NCI-H345 treated with DMSO at 0.1 percent for 48 hours (cell line): Measurements from ENCODE around the gene SLC5A1.
"Not testable (repeated sequence)": the region's sequence is repeated elsewhere in the genome, so short reads cannot be mapped to it uniquely, and the experiment has no call there.

Source experiments
- DNase-seq: peaks from one replicate; lab custom pipeline; 2025; ENCODE audit not compliant: unreplicated experiment; lab: John Stamatoyannopoulos, UW

The SLC5A1 gene

GRCh38 chr22:32083814-32084213 is 40.8 kb downstream of the SLC5A1 start:
- DNase-seq: no peak

- no peak for DNase-seq
These were observed 45.0 kb downstream of the SLC5A1 start for GRCh38 chr22:32088084-32088483.

DNA sequence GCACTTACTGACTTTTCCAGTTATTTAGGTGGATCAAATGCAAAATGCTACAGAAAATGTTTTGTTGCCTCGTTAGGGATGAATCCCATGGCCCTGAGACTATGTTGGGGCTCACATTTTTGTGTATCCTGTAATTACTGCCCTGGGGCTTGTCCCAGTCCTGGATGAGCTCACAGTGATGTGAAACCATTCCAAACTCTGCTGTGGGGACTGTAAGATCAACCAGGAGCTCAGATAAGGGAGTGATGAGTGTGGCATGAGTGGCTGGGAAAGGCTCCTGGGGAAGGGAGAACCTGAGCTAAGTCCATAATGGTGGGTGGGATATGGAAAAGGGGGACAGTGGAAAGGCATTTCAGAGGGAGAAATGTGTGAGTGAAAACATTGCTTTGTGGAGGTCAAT is 54.0 kb downstream of the SLC5A1 start:
- DNase-seq: no peak

GRCh38 chr22:32097881-32098499 is 54.9 kb downstream of the SLC5A1 start:
- no peak for DNase-seq

GRCh38 chr22:32100711-32101110 is 57.6 kb downstream of the SLC5A1 start:
- DNase-seq: no peak

- DNase-seq: no peak
These were observed 60.7 kb downstream of the SLC5A1 start for GRCh38 chr22:32103658-32104315.

DNA sequence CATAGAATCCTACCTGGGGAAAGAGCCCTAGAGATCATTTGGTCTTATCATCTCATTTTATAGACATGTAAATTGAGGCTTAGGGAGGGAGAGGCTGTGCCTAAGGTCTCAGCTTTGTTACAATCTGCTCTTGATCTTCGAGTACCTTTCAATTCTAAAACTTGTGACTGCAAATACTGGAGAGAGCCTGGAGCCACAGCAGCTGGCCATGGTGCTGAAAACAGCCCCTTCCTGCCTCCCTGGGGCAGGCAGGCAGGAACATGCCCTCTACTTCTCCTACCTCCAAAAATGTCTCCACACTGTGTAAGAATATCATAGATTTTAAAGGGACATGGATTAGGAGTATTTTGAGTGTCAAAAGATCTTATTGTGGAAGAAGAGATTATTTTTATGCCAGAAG is 63.9 kb downstream of the SLC5A1 start:
- DNase-seq: no peak

GRCh38 chr22:32112380-32112779 is 69.3 kb downstream of the SLC5A1 start:
- DNase-seq: no peak

DNA sequence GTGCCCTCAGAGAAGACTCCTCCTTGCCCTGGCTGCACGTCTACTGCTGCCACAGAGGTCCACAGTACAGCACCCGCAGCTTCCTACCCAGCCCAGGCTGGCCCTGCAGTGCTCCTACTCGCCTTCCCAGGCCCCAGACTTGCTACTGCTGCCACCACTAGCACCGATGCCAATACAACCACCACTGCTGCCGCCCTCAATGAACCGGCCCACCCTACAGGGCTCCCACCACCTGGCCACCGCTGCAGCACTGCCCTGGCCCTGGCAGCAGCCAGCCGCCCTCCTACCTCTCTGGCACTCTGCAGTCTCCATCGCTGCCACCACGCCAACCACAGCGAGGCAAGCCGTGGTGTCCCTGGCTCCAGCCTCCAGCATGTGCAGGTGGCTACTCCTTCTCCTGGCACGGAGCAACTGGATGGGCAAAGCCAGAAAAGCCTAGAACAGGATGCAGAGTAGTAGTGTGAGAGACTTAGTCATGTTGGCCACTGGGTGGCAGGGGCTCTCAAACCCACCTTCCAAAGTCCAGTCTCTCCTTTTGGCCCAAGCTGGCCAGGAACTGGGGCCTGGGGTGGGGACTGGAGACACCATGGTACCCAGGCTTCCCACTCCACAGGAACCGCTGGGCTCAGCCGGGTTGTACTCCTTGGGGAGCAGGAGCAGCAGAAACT is 76.6 kb downstream of the SLC5A1 start:
- no peak for DNase-seq

DNA sequence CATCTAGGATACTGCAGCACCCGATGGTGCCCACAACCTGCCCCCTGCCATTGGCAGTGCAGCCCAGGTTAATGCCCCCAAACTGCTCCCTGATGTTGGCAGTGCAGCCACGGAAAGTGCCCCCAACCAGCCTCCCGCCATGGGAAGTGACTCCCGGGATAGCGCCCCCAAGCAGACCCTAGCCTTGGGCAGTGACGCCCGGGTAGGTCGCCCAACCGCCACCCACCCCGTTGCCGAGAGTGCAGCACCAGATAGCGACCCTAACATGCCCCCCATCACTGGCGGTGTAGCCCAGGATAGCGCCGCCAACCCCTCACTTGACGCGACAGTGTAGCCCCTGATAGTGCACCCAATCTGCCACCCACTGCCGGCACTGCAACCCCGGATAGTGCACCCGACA is 77.5 kb downstream of the SLC5A1 start:
- no peak for DNase-seq

- no peak for DNase-seq
These were observed 79.8 kb downstream of the SLC5A1 start for GRCh38 chr22:32122899-32123298.

DNA sequence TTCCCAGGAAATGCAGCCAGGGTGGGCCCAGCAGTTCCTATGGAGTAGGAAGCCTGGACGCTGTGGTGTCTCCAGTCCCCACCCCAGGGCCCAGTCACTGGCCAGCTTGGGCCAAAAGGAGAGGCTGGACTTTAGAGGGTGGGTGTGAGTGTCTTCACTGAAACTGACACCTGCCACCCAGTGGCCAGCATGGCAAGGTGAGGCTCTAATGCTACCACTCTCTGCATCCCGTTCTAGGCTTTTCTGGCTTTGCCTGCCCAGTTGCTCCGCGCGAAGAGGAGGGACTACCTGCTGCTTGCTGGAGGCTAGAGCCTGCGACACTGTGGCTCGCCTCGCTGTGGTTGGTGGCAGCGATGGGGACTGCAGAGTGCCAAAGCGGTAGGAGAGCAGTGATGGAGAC is 80.6 kb downstream of the SLC5A1 start:
- no peak for DNase-seq

- no peak for DNase-seq
These were observed 84.8 kb downstream of the SLC5A1 start for GRCh38 chr22:32127904-32128303.

GRCh38 chr22:32130464-32130863 is 87.4 kb downstream of the SLC5A1 start:
- no peak for DNase-seq

DNA sequence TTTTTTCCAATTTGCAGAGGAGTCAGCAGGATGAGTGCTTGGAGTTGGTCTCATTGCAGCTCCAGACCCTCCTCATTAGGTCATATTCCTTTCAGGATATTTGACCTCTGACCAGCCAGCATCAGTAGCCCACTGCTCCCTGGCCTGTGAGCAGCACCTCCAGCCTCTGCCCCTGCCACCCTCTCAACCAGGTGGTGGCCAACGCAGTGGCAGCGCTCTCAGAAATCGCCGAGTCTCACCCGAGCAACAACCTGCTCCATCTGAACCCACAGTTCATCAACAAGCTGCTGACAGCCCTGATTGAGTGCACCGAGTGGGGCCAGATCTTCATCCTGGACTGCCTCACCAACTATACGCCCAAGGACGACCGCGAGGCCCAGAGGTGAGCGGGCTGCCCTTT is 89.1 kb downstream of the SLC5A1 start:
- DNase-seq: no peak

DNA sequence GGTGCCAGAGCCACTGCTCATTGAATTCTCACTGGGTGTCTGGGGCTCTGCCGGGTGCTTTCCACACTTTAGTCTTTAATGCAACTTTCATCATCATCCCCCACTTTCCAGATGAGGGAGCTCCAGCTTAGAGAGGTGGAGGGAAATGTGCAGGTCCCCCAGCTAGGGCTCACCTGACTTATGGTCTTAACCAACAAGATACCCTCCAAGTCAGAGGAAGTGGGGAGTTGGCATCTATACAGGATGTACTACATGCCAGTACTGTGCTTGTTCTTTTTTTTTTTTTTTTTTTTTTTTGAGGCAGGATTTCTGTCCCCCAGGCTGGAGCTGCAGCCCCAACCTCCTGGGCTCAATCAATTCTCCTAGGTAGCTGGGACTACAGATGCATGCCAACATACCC is 89.7 kb downstream of the SLC5A1 start:
- DNase-seq: no peak

DNA sequence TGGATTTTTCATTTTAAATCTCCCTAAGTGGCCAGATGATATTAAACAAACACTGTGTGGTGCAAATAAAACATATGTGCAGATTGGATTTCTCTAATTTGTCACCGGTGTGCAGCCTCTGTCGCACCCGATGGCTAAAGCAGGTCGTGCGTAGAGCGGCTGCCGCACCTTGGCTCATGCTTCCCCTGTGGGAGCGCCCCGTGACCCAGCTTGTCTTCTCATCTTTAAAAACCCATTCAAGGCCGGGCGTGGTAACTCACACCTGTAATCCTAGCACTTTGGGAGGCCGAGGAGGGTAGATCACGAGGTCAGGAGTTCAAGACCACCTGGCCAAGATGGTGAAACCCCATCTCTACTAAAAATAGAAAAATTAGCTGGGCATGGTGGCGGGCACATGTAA is 91.7 kb downstream of the SLC5A1 start:
- DNase-seq: not testable (repeated sequence)

- DNase-seq: not testable (repeated sequence)
These were observed 92.9 kb downstream of the SLC5A1 start for GRCh38 chr22:32135958-32136357.

DNA sequence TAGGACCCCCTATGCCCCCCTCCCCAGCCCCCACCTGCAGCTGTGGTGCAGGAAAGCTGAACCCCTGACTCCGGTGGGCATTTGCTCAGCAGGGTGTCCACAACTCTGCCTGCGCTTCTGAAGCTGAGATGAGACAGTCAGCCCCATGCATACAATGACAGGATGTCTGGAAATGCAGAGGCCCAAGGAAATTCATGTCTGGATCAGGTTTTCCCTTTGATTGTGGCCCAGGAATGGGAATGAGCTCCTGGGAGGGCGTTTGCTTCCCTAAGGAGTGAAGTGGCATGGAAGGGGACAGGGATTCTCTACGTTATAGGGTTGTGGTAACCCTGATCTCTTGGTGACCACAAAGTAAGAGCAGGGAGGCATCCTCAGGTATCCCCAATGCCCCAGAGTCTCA is 93.8 kb downstream of the SLC5A1 start:
- not testable (repeated sequence) for DNase-seq

DNA sequence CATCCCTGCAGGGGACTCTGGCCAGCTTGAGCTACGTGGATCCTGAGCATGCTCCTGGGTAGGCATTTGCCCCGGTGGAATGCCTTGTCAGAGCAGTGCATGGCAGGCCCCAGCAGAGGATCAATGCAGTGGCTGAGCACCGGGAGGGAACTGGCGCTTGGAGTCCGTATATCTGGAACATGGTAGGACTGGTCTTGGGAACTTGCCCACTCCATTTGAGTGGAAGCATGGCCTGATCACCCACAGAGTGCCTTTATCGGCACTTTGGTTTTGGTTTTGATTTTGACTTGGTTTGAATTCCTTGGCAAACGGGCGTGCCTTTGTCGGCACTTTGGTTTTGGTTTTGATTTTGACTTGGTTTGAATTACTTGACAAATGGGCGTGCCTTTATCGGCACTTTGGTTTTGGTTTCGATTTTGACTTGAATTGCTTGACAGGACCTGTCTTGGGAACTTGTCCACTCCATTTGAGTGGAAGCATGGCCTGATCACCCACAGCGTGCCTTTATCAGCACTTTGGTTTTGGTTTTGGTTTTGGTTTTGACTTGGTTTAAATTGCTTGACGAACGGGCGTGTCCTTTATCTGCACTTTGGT is 94.8 kb downstream of the SLC5A1 start:
- DNase-seq: not testable (repeated sequence)

DNA sequence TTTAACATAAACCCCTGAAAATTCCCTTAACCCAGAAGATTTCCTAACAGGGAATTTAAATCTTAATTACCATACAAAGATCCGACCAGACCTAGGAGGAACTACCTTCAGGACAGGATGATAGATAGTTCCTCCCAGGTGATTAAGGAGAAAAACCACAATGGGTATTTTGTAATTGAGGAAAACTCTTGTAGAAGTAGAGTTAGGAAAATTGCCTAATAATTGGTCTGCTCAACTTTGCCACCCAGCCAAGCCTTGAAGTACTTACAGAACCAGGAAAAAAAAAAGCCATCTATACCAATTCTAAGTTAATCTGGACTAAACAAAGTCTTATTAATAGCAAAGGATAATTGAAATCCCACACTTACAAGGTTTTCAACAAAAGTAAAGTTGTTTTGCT is 95.5 kb downstream of the SLC5A1 start:
- DNase-seq: not testable (repeated sequence)

- DNase-seq: not testable (repeated sequence)
These were observed 97.6 kb downstream of the SLC5A1 start for GRCh38 chr22:32140688-32141087.
